K562 (cell line): ENCODE results near the gene C4orf36. TPM values are rescaled to one million over a fixed set of nuclear protein-coding genes. Genes with fewer than 3 reads are reported as not detected.

Experiments
- ARNT ChIP-seq, 2 experiments: fragments of 450-650 bp; IDR thresholded peaks; 2 replicates each; pipeline ENCODE4 v1.6.1; 2016; ENCODE audit warnings: mild to moderate bottlenecking in 1 of 2
- ATF2 ChIP-seq: sonication (generic); formaldehyde crosslinking; IDR thresholded peaks from 2 replicates; pipeline ENCODE4 v1.8.1; 2022; ENCODE audit warnings: missing genetic modification reagents
- CEBPZ ChIP-seq: fragments of 150-350 bp; IDR thresholded peaks from 2 replicates; pipeline ENCODE4 v1.6.1; 2014; ENCODE audit warnings: low read depth, mild to moderate bottlenecking, low read length, borderline replicate concordance
- GTF2F1 ChIP-seq: IDR thresholded peaks from 2 replicates; pipeline ENCODE4 v1.6.1; 2011; ENCODE audit warnings: low read depth, low read length, improper control_type of control experiment
- HNRNPLL ChIP-seq: fragments of 200-400 bp; formaldehyde crosslinking; IDR thresholded peaks from 2 replicates; pipeline ENCODE4 v1.6.1; 2017; ENCODE audit warnings: low read length, low read depth, mild to moderate bottlenecking; ENCODE audit not compliant: poor library complexity, severe bottlenecking
- NFE2L1 ChIP-seq: fragments of 450-650 bp; IDR thresholded peaks from 2 replicates; pipeline ENCODE4 v1.6.1; 2016; ENCODE audit warnings: missing genetic modification characterization, low read depth, mild to moderate bottlenecking, missing compliant biosample characterization, moderate library complexity, borderline replicate concordance
- NR2C2 ChIP-seq, 2 experiments: fragments of 200-800 bp in 1 of 2; sonication (Bioruptor generic) in 1 of 2; sonication (generic) in 1 of 2; formaldehyde crosslinking in 1 of 2; IDR thresholded peaks; 2 replicates each; pipeline versions ENCODE4 v1.6.1 to v1.8.0; 2016 to 2022; ENCODE audit warnings: mild to moderate bottlenecking in 1 of 2, missing compliant biosample characterization in 1 of 2, missing genetic modification characterization in 1 of 2, missing genetic modification reagents in 1 of 2
- RBM25 ChIP-seq: fragments of 200-400 bp; formaldehyde crosslinking; IDR thresholded peaks from 2 replicates; pipeline ENCODE4 v1.6.1; 2018; ENCODE audit warnings: low read length, low read depth, moderate library complexity; ENCODE audit not compliant: severe bottlenecking
- TGIF2 ChIP-seq: sonication (generic); formaldehyde crosslinking; IDR thresholded peaks from 2 replicates; pipeline ENCODE4 v1.8.1; 2022; ENCODE audit warnings: mild to moderate bottlenecking, missing genetic modification reagents, moderate library complexity
- WHSC1 ChIP-seq: IDR thresholded peaks from one replicate; pipeline ENCODE4 v1.6.1; 2012; ENCODE audit warnings: low read length, control low read depth, inconsistent platforms
- YBX1 ChIP-seq: fragments of 450-650 bp; IDR thresholded peaks from 2 replicates; pipeline ENCODE4 v1.7.1; 2016; ENCODE audit warnings: mild to moderate bottlenecking
- ZFP91 ChIP-seq: sonication (generic); formaldehyde crosslinking; IDR thresholded peaks from 2 replicates; pipeline ENCODE4 v1.8.0; 2022; ENCODE audit warnings: mild to moderate bottlenecking, missing genetic modification reagents
- ZFPM2 ChIP-seq: fragments of 250-450 bp; sonication (Bioruptor Pico); IDR thresholded peaks from 2 replicates; pipeline ENCODE4 v1.5.1; 2022; ENCODE audit warnings: mild to moderate bottlenecking
- ZNF398 ChIP-seq: fragments of 250-450 bp; sonication (Bioruptor Pico); IDR thresholded peaks from 2 replicates; pipeline ENCODE4 v1.8.0; 2021; ENCODE audit warnings: moderate library complexity, mild to moderate bottlenecking, inconsistent platforms
- polyA plus RNA-seq, 8 experiments: library from polyadenylated mRNA; depleted of rRNA in 4 of 8; stranded (reverse) in 5 of 8; unstranded in 3 of 8; fragments of >200 nt; fragmentation: Nextera tagmentation in 2 of 8; fragmentation: Illumina TruSeq in 1 of 8; extraction: Ambion mirVana in 2 of 8; extraction: Trizol in 1 of 8; gene quantifications; 2 replicates each; pipeline versions ENCODE4 v1.2.1 to v1.2.3, GENCODE V29; 2011 to 2014; ENCODE audit warnings: inconsistent platforms in 1 of 8, missing spikeins in 1 of 8
- total RNA-seq, 7 experiments: library from RNA; depleted of rRNA in 6 of 7; stranded (reverse); fragments of >200 nt in 6 of 7; fragmentation: Illumina TruSeq in 2 of 7; extraction: Trizol in 2 of 7; gene quantifications; 2 replicates each; pipeline versions ENCODE4 v1.2.1 to v1.2.3, GENCODE V29; 2011 to 2021; ENCODE audit warnings: low replicate concordance in 1 of 7

Gene C4orf36
- total and polyA plus RNA-seq, 9 of the 15 experiments (the other 6 are each of a cell fraction or from before 2014, with no cell fraction given), result 0.14 to 0.45 (median 0.20) TPM; not detected in 5

GRCh38 chr4:86895692-86896488 lies 3.7 kb upstream of the C4orf36 start (continued):
- no peak for TF ChIP-seq CEBPZ
- TF ChIP-seq ATF2, result no peak
- TF ChIP-seq WHSC1, result no peak
- no peak for TF ChIP-seq ZFPM2
- no peak for TF ChIP-seq ZFP91 (CRISPR knock-in tag)
- TF ChIP-seq HNRNPLL, result no peak
- no peak for TF ChIP-seq ZNF398 (CRISPR knock-in tag)
- no peak for TF ChIP-seq NR2C2 (CRISPR knock-in tag; IDR thresholded peaks at IDR 0.05)
- TF ChIP-seq NR2C2 (tag; IDR thresholded peaks at IDR 0.05), result no peak
- TF ChIP-seq YBX1, result no peak
- no peak for TF ChIP-seq ARNT (IDR thresholded peaks at IDR 0.05)
- TF ChIP-seq TGIF2 (CRISPR knock-in tag), result no peak
- no peak for TF ChIP-seq NFE2L1 (tag)
- no peak for TF ChIP-seq GTF2F1
- no peak for TF ChIP-seq RBM25
